Smooth muscle cell (in vitro differentiated cells): ENCODE data around the gene RAB8B. TPM values are rescaled to one million over a fixed set of nuclear protein-coding genes. Genes with fewer than 3 reads are reported as not detected.
A peak's percentile ranks its signal among the peaks of the same experiment; 100 is the strongest.

Source experiments
- DNase-seq: peaks from one replicate; lab custom pipeline; 2025; ENCODE audit not compliant: unreplicated experiment; lab: John Stamatoyannopoulos, UW
- H2AFZ ChIP-seq: fragments of 200-600 bp; sonication (generic); 2 replicates; pipeline ENCODE4 v1.6.0; 2016; ENCODE audit warnings: antibody characterized with exemption, low read depth, mild to moderate bottlenecking
- H3F3A ChIP-seq: fragments of 200-600 bp; sonication (generic); 2 replicates; pipeline ENCODE4 v1.6.0; 2017; ENCODE audit warnings: antibody characterized with exemption, low read depth
- H3K27ac ChIP-seq: fragments of 200-600 bp; sonication (generic); 2 replicates; pipeline ENCODE4 v1.5.1; 2016; ENCODE audit warnings: low read depth, mild to moderate bottlenecking
- H3K27me3 ChIP-seq: fragments of 200-600 bp; sonication (generic); 2 replicates; pipeline ENCODE4 v1.6.1; 2016; ENCODE audit warnings: low read depth, mild to moderate bottlenecking
- H3K36me3 ChIP-seq: fragments of 200-600 bp; sonication (generic); 2 replicates; pipeline ENCODE4 v1.5.1; 2016; ENCODE audit warnings: low read depth
- H3K4me1 ChIP-seq: fragments of 200-600 bp; sonication (generic); 2 replicates; pipeline ENCODE4 v1.5.1; 2016; ENCODE audit warnings: low read depth
- H3K4me2 ChIP-seq: fragments of 200-600 bp; sonication (generic); 2 replicates; pipeline ENCODE4 v1.6.0; 2016; ENCODE audit warnings: mild to moderate bottlenecking
- H3K4me3 ChIP-seq: fragments of 200-600 bp; sonication (generic); 2 replicates; pipeline ENCODE4 v1.5.1; 2016; ENCODE audit warnings: mild to moderate bottlenecking
- H3K79me2 ChIP-seq: fragments of 200-600 bp; sonication (generic); 2 replicates; pipeline ENCODE4 v1.6.0; 2016; ENCODE audit warnings: low read depth, mild to moderate bottlenecking
- H3K9ac ChIP-seq: fragments of 200-600 bp; sonication (generic); 2 replicates; pipeline ENCODE4 v1.6.0; 2016; ENCODE audit warnings: low read depth
- H3K9me3 ChIP-seq: fragments of 200-600 bp; sonication (generic); replicated peaks from 2 replicates; pipeline ENCODE4 v1.5.1; 2016; ENCODE audit warnings: low read depth
- H4K20me1 ChIP-seq: fragments of 200-600 bp; sonication (generic); 2 replicates; pipeline ENCODE4 v1.6.0; 2016; ENCODE audit warnings: low read depth
- CTCF ChIP-seq: fragments of 200-600 bp; sonication (generic); IDR thresholded peaks from 2 replicates; pipeline ENCODE4 v1.5.1; 2017; ENCODE audit warnings: borderline replicate concordance, mild to moderate bottlenecking, antibody characterized with exemption; ENCODE audit not compliant: insufficient read depth, poor library complexity, severe bottlenecking
- WGBS: methylation state at CpG from one replicate; pipeline ENCODE4 v1.1.7; 2016; ENCODE audit warnings: low lambda C conversion rate; 5-methylcytosine and 5-hydroxymethylcytosine counted together
- polyA plus RNA-seq: library from polyadenylated mRNA; unstranded; fragments of >200 nt; fragmentation: Nextera tagmentation; extraction: Ambion mirVana; gene quantifications from 2 replicates; pipeline ENCODE4 v1.2.1, GENCODE V29; 2016
- total RNA-seq: library from RNA; depleted of rRNA; stranded (reverse); fragments of >200 nt; gene quantifications from 2 replicates; pipeline ENCODE4 v1.2.3, GENCODE V29; 2014

RAB8B gene
- total and polyA plus RNA-seq, 2 experiments from 2014 or later: 11.5 to 34.7 TPM

GRCh38 chr15:63178034-63178433, 11.4 kb upstream of the RAB8B start:
- TF ChIP-seq CTCF: no peak
- Histone ChIP-seq H3K9ac (peak overlapping the region; percentile 21), H3K27ac (peak overlapping the region; percentile 43), H3K27me3 (no peaks in the 10 kb centered on the region), H4K20me1 (no peaks in the 10 kb centered on the region), H3K4me3 (no peak overlapping the region), H3K4me1 (no peaks in the 10 kb centered on the region), H3K9me3 (no peaks in the 10 kb centered on the region), H3F3A (no peaks in the 10 kb centered on the region), H3K79me2 (no peaks in the 10 kb centered on the region), H3K4me2 (peak overlapping the region; percentile 4), H2AFZ (peak overlapping the region; percentile 25), H3K36me3 (no peaks in the 10 kb centered on the region)
- WGBS: 35% methylated on average over 5 of the region's 5 CpGs
- no peak for DNase-seq

GRCh38 chr15:63180746-63181145, 8.7 kb upstream of the RAB8B start:
- no peak for DNase-seq
- H3K79me2 ChIP-seq: no peaks in the 10 kb centered on the region
- H3K9ac ChIP-seq: no peak overlapping the region
- H3K27ac ChIP-seq: no peak overlapping the region
- no peak overlapping the region for H3K4me2 ChIP-seq
- WGBS: 98% methylated on average over 2 of the region's 2 CpGs
- no peaks in the 10 kb centered on the region for H3F3A ChIP-seq
- H3K4me3 ChIP-seq: no peak overlapping the region
- no peak for TF ChIP-seq CTCF
- H3K27me3 ChIP-seq: no peaks in the 10 kb centered on the region
- H4K20me1 ChIP-seq: no peaks in the 10 kb centered on the region
- H2AFZ ChIP-seq: no peak overlapping the region
- H3K4me1 ChIP-seq: no peaks in the 10 kb centered on the region
- no peaks in the 10 kb centered on the region for H3K36me3 ChIP-seq
- no peaks in the 10 kb centered on the region for H3K9me3 ChIP-seq

- Histone ChIP-seq H3K27ac (no peak overlapping the region), H3K9me3 (no peaks in the 10 kb centered on the region), H3K4me3 (no peak overlapping the region), H2AFZ (no peak overlapping the region), H3K79me2 (no peaks in the 10 kb centered on the region), H3K27me3 (no peaks in the 10 kb centered on the region), H3K9ac (no peak overlapping the region), H3K36me3 (no peaks in the 10 kb centered on the region), H3K4me1 (no peaks in the 10 kb centered on the region), H3F3A (no peaks in the 10 kb centered on the region), H4K20me1 (no peaks in the 10 kb centered on the region), H3K4me2 (no peak overlapping the region)
- no peak for DNase-seq
- WGBS: 88% methylated on average over 2 of the region's 2 CpGs
- no peak for TF ChIP-seq CTCF
These were observed 7.8 kb upstream of the RAB8B start for GRCh38 chr15:63181648-63182047.

GRCh38 chr15:63185206-63185605, 4.2 kb upstream of the RAB8B start:
- WGBS: 42% methylated on average over 2 of the region's 2 CpGs
- no peaks in the 10 kb centered on the region for H3K27me3 ChIP-seq
- no peaks in the 10 kb centered on the region for H3K9me3 ChIP-seq
- H3K36me3 ChIP-seq: no peaks in the 10 kb centered on the region
- H3K4me1 ChIP-seq: peaks cover 15% of the 10 kb centered on the region
- no peak overlapping the region for H3K9ac ChIP-seq
- DNase-seq: no peak
- H3K27ac ChIP-seq: no peak overlapping the region
- peak overlapping the region; percentile 46 for H2AFZ ChIP-seq
- H3F3A ChIP-seq: no peaks in the 10 kb centered on the region
- H4K20me1 ChIP-seq: no peaks in the 10 kb centered on the region
- no peak overlapping the region for H3K4me3 ChIP-seq
- no peak for TF ChIP-seq CTCF
- H3K79me2 ChIP-seq: no peaks in the 10 kb centered on the region
- H3K4me2 ChIP-seq: no peak overlapping the region
